B cell (primary cell): ENCODE measurements around the gene QKI. TPM values are rescaled to one million over a fixed set of nuclear protein-coding genes. Genes with fewer than 3 reads are reported as not detected.

Experiments
- ATAC-seq: fragments of 200-7000 bp; cut with Tn5 transposase; one replicate; pipeline ENCODE4 v1.10.0; 2021; ENCODE audit warnings: low read depth, mild to moderate bottlenecking, moderate number of reproducible peaks, moderate library complexity
- CTCF ChIA-PET: fragments of 350-600 bp; sonication (Branson Sonifier 250); formaldehyde crosslinking; loops from one replicate; lab custom pipeline; 2021; ENCODE audit warnings: antibody characterized with exemption, inconsistent platforms; lab: Charles Lee
- POLR2A ChIA-PET: fragments of 350-600 bp; sonication (Branson Sonifier 250); formaldehyde crosslinking; loops from one replicate; lab custom pipeline; 2021; ENCODE audit warnings: antibody characterized with exemption; lab: Charles Lee
- DNase-seq: peaks from one replicate; pipeline ENCODE4 v3.0.0; 2013
- H2AFZ ChIP-seq: 2 replicates; pipeline ENCODE4 v1.6.1; 2012; ENCODE audit warnings: mild to moderate bottlenecking, low read depth, low read length; ENCODE audit not compliant: insufficient read depth, poor library complexity, severe bottlenecking
- H3K27ac ChIP-seq, 2 donors: 1 replicate in 1 of 2; 2 replicates in 1 of 2; pipeline ENCODE4 v1.5.1; 2012 to 2013; ENCODE audit warnings: low read length in 2 of 2, mild to moderate bottlenecking in 2 of 2, moderate library complexity in 1 of 2
- H3K27me3 ChIP-seq, 4 experiments: fragments of 200-600 bp in 1 of 4; sonication (generic) in 1 of 4; replicated peaks in 1 of 4; 1 replicate in 2 of 4; 2 replicates in 2 of 4; pipeline versions ENCODE4 v1.6.1 to v1.7.0; 2013 to 2016; ENCODE audit warnings: low read length in 3 of 4, mild to moderate bottlenecking in 2 of 4, mixed read lengths in 1 of 4, moderate library complexity in 1 of 4; ENCODE audit not compliant: insufficient read depth in 4 of 4, control insufficient read depth in 3 of 4; ENCODE audit errors: control extremely low read depth in 1 of 4
- H3K36me3 ChIP-seq, 2 experiments: replicated peaks in 1 of 2; 1 replicate in 1 of 2; 2 replicates in 1 of 2; pipeline versions ENCODE4 v1.6.1 to v1.7.1; 2013; ENCODE audit warnings: low read length in 1 of 2; ENCODE audit not compliant: insufficient read depth in 2 of 2, control insufficient read depth in 1 of 2; ENCODE audit errors: control extremely low read depth in 1 of 2, extremely low read depth in 1 of 2
- H3K4me1 ChIP-seq, 2 donors: fragments of 200-600 bp in 1 of 2; sonication (generic) in 1 of 2; 1 replicate in 1 of 2; 2 replicates in 1 of 2; pipeline versions ENCODE4 v1.5.1 to v1.6.1; 2013 to 2017; ENCODE audit warnings: low read length in 2 of 2; ENCODE audit not compliant: control insufficient read depth in 2 of 2, insufficient read depth in 2 of 2
- H3K4me2 ChIP-seq: replicated peaks from 2 replicates; pipeline ENCODE3; 2012; ENCODE audit warnings: mild to moderate bottlenecking, low read depth, low read length; ENCODE audit not compliant: poor library complexity, severe bottlenecking
- H3K4me3 ChIP-seq, 5 experiments: fragments of 200-600 bp in 1 of 5; sonication (generic) in 1 of 5; 1 replicate in 3 of 5; 2 replicates in 2 of 5; pipeline versions ENCODE4 v1.5.1 to v1.7.0; 2011 to 2016; ENCODE audit warnings: low read length in 4 of 5, mild to moderate bottlenecking in 4 of 5, low read depth in 2 of 5, control low read depth in 1 of 5, moderate library complexity in 1 of 5; ENCODE audit not compliant: insufficient read depth in 1 of 5; ENCODE audit errors: control extremely low read depth in 1 of 5, extremely low read depth in 1 of 5
- H3K79me2 ChIP-seq: fragments of 200-600 bp; sonication (generic); one replicate; pipeline ENCODE4 v1.6.0; 2016; ENCODE audit warnings: low read length; ENCODE audit not compliant: control insufficient read depth, insufficient read depth
- H3K9ac ChIP-seq: fragments of 200-600 bp; sonication (generic); 2 replicates; pipeline ENCODE4 v1.6.1; 2017; ENCODE audit warnings: mild to moderate bottlenecking, low read length, moderate library complexity
- H3K9me3 ChIP-seq, 3 donors: one replicate each; pipeline versions ENCODE4 v1.6.1 to v1.7.1; 2013; ENCODE audit warnings: low read length in 2 of 3; ENCODE audit not compliant: control insufficient read depth in 2 of 3, insufficient read depth in 1 of 3; ENCODE audit errors: control extremely low read depth in 1 of 3
- H4K20me1 ChIP-seq: 2 replicates; pipeline ENCODE4 v1.6.0; 2012; ENCODE audit warnings: mild to moderate bottlenecking, low read length; ENCODE audit not compliant: insufficient read depth, control insufficient read depth, poor library complexity, severe bottlenecking
- H3K27ac Mint-ChIP-seq: one replicate; pipeline ENCODE4 v1.8.0; 2021; ENCODE audit warnings: mixed read lengths
- H3K27me3 Mint-ChIP-seq: one replicate; pipeline ENCODE4 v1.8.0; 2021; ENCODE audit warnings: mixed read lengths
- H3K4me1 Mint-ChIP-seq: one replicate; pipeline ENCODE4 v1.8.0; 2021; ENCODE audit warnings: mixed read lengths
- H3K4me3 Mint-ChIP-seq: one replicate; pipeline ENCODE4 v1.8.0; 2021; ENCODE audit warnings: mixed read lengths
- H3K9me3 Mint-ChIP-seq: one replicate; pipeline ENCODE4 v1.8.0; 2022; ENCODE audit warnings: mixed read lengths; ENCODE audit not compliant: insufficient read depth
- CTCF ChIP-seq: fragments of 200-600 bp; IDR thresholded peaks from one replicate; pipeline ENCODE4 v1.8.0; 2022; ENCODE audit warnings: antibody characterized with exemption, mild to moderate bottlenecking
- EZH2 ChIP-seq: IDR thresholded peaks from 2 replicates; pipeline ENCODE4 v1.6.1; 2012; ENCODE audit warnings: borderline replicate concordance, low read depth, mild to moderate bottlenecking, moderate library complexity, low read length; ENCODE audit not compliant: insufficient read depth, poor library complexity, severe bottlenecking
- WGBS: methylation state at CpG from one replicate; pipeline ENCODE4 v1.1.5; 2013; ENCODE audit warnings: missing lambda C conversion rate; ENCODE audit not compliant: insufficient coverage; 5-methylcytosine and 5-hydroxymethylcytosine counted together
- intact Hi-C: fragments of 100-400 bp; cut with micrococcal nuclease; formaldehyde crosslinking; loops from one replicate; pipeline ENCODE4 v1.10.0; 2022
- polyA plus RNA-seq: library from polyadenylated mRNA; depleted of rRNA; stranded (reverse); fragments of >200 nt; gene quantifications from 2 replicates; pipeline ENCODE4 v1.2.3, GENCODE V29; 2012
- total RNA-seq, 2 donors: library from RNA; stranded (reverse); fragments of 120-200 nt in 1 of 2; gene quantifications; 1 replicate in 1 of 2; 2 replicates in 1 of 2; pipeline versions ENCODE4 v1.2.3 to v1.2.4, GENCODE V29; 2013 to 2022

The QKI gene
- total and polyA plus RNA-seq, 2 donors (not counting 1 experiment from before 2014, with no cell fraction given) = 38.8 to 79.5 TPM

GRCh38 chr6:163376187-163376586 lies 38.3 kb upstream of the QKI start:
- no peaks in the 10 kb centered on the region for H3K4me1 Mint-ChIP-seq
- Histone ChIP-seq H3K36me3 (no peaks in the 10 kb centered on the region), H4K20me1 (no peaks in the 10 kb centered on the region), H3K4me2 (no peak overlapping the region), H3K4me1 (no peaks in the 10 kb centered on the region), H3K79me2 (no peaks in the 10 kb centered on the region), H3K4me3 (no peak overlapping the region), H3K27me3 (peaks cover 0 to 13% (median under 1%) of the 10 kb centered on the region in 4 experiments), H3K9me3 (no peaks in the 10 kb centered on the region), H2AFZ (no peak overlapping the region), H3K9ac (no peak overlapping the region), H3K27ac (no peak overlapping the region)
- no peak overlapping the region for H3K27ac Mint-ChIP-seq
- ChIA-PET POLR2A (no interaction called here), CTCF (interaction anchor here (0.6 kb wide), 1 partner anchor 709 kb away, joined by 3 read pairs; no protein-coding TSS in a partner anchor)
- H3K27me3 Mint-ChIP-seq = peaks cover 21% of the 10 kb centered on the region
- no peaks in the 10 kb centered on the region for H3K9me3 Mint-ChIP-seq
- TF ChIP-seq CTCF (no peak), EZH2 (no peak)
- H3K4me3 Mint-ChIP-seq = no peak overlapping the region
- ATAC-seq (no peak), DNase-seq (no peak)
- intact Hi-C loops = no loop called here
- WGBS = 85% methylated on average over 3 of the region's 7 CpGs

GRCh38 chr6:163377561-163377960 lies 37.0 kb upstream of the QKI start:
- no peaks in the 10 kb centered on the region for H3K79me2 ChIP-seq
- H4K20me1 ChIP-seq = no peaks in the 10 kb centered on the region
- H3K9ac ChIP-seq = no peak overlapping the region
- ATAC-seq (no peak), DNase-seq (no peak)
- H3K4me3 ChIP-seq = no peak overlapping the region
- H2AFZ ChIP-seq = no peak overlapping the region
- peaks cover 16% of the 10 kb centered on the region for H3K27me3 Mint-ChIP-seq
- H3K4me1 Mint-ChIP-seq = no peaks in the 10 kb centered on the region
- H3K4me1 ChIP-seq = no peaks in the 10 kb centered on the region
- H3K4me3 Mint-ChIP-seq = no peak overlapping the region
- intact Hi-C loops = no loop called here
- H3K36me3 ChIP-seq = no peaks in the 10 kb centered on the region
- TF ChIP-seq EZH2 = no peak
- TF ChIP-seq CTCF = no peak
- no peak overlapping the region for H3K27ac Mint-ChIP-seq
- H3K27me3 ChIP-seq = peaks cover 0 to 13% (median 0%) of the 10 kb centered on the region in 4 experiments
- no peak overlapping the region for H3K27ac ChIP-seq
- H3K4me2 ChIP-seq = no peak overlapping the region
- WGBS = 100% methylated on average over 2 of the region's 10 CpGs
- H3K9me3 ChIP-seq = no peaks in the 10 kb centered on the region
- POLR2A ChIA-PET = no interaction called here
- CTCF ChIA-PET = no interaction called here
- no peaks in the 10 kb centered on the region for H3K9me3 Mint-ChIP-seq
